GM13976 (cell line): Measurements from ENCODE around the gene RABGGTA.
"Not testable (repeated sequence)": the region's sequence is repeated elsewhere in the genome, so short reads cannot be mapped to it uniquely, and the experiment has no call there.

Source experiments
- DNase-seq: peaks from one replicate; pipeline ENCODE4 v3.0.0; 2012; ENCODE audit warnings: low spot score
- in situ Hi-C: fragments of 300-500 bp; cut with MboI; formaldehyde crosslinking; loops from one replicate; pipeline ENCODE4 v1.12.0; 2022; ENCODE audit warnings: low sequenced_read_pairs, mixed read lengths, inconsistent platforms; ENCODE audit not compliant: unreplicated experiment
- TF ChIP-seq, protein P1 (sequence below): IDR thresholded peaks from 2 replicates; pipeline ENCODE4 v1.5.1; 2012; ENCODE audit warnings: borderline replicate concordance, mild to moderate bottlenecking; ENCODE audit not compliant: insufficient read depth; ENCODE audit errors: extremely low read depth, missing control alignments, control extremely low read depth

RABGGTA gene

DNA sequence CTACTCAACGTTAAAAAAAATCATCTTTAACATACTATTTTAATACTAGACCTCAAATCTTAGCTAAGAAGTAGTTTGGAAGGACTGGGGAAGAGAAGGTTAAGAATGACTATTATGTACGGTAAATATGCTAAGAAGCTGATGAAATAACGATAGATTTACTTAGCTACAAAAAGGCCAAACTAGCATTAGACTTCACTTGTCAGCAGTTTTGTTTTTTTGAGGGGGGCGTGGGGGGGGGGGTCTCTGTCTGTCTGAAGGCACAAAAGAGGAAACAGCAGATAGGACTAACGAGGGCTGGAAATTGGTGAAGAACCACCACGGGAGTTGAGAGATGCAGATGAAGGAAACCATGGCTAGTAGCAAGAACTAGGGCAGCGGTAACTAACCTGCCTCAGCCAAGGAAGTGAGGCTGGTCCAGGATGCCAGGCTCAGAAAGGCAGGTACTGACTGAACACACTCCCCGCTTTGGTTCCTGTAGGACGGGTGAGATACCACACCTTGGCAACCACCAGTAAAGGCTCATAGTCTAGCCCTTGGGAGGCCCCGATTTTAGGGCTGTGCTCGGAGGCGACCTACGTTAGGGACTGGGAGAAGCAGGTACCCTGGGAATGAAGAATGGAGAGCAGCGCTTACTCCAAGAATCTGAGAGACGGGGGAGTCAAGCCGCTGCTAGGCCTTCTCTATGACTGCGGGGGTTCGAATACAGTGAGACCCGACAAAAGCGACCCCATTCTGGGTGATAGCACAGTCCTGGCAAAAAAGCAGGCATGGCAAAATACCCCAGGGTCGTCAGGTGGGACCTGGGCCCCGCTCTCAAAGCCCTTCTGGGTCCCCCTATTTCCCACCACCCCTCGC is 39.9 kb downstream of the RABGGTA start:
- DNase-seq = no peak
- in situ Hi-C loops = no loop called here
- TF ChIP-seq, protein P1, sequence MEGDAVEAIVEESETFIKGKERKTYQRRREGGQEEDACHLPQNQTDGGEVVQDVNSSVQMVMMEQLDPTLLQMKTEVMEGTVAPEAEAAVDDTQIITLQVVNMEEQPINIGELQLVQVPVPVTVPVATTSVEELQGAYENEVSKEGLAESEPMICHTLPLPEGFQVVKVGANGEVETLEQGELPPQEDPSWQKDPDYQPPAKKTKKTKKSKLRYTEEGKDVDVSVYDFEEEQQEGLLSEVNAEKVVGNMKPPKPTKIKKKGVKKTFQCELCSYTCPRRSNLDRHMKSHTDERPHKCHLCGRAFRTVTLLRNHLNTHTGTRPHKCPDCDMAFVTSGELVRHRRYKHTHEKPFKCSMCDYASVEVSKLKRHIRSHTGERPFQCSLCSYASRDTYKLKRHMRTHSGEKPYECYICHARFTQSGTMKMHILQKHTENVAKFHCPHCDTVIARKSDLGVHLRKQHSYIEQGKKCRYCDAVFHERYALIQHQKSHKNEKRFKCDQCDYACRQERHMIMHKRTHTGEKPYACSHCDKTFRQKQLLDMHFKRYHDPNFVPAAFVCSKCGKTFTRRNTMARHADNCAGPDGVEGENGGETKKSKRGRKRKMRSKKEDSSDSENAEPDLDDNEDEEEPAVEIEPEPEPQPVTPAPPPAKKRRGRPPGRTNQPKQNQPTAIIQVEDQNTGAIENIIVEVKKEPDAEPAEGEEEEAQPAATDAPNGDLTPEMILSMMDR = no peak

DNA sequence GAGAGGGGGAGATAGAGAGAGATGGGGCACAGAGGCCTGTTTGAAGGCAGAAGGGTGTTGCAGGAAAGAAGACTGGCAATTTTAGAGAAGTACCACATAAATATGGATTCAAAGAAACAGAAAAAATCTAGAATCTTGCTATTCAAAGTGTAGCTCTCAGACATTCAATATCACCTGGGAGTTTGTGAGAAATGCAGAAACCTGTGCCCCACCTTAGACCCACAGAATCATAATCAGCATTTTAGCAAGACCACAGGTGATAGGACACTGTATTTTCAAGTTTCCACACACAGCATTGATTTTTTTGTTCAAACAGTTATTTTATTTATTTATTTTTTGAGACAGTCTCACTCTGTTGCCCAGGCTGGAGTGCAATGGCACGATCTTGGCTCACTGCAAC is 42.5 kb downstream of the RABGGTA start:
- in situ Hi-C loops = no loop called here
- no peak for DNase-seq
- TF ChIP-seq, protein P1 = no peak

DNA sequence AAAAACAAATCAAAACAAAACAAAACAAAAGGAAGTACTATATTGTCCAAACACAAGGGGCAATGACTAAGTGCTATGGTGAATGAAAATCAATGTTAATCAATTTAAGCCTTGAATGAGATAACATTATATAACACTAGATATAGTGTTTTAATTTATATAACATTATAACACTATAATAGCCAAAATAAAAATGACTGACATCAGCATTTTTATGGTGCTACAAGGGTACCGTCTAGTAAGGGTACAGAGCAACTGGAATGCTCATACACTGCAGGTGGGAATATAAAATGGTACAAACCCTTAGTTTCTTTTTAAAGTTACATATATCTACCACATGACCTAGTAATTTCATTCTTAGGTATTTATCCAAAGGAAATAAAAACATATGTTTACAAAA is 44.9 kb downstream of the RABGGTA start:
- in situ Hi-C loops = no loop called here
- DNase-seq = no peak
- TF ChIP-seq, protein P1 = no peak

DNA sequence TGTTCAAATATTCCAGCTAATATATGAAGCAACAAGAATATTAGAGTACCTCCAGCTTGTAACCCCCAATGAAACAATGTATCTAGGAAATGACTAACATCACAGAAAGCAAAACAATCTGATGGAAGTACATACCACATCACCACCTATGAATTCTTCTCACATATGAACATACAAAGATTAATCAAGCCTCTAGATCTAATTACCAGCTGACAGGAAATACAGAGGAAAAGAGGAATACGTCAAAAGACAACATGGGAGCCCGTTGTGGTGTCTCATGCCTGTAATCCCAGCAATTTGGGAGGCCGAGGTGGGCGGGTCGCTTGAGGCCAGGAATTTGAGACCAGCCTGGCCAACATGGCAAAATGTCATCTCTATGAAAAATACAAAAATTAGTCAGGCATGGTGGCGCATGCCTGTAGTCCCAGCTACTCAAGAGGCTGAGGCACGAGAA is 46.8 kb downstream of the RABGGTA start:
- no peak for DNase-seq
- in situ Hi-C loops = no loop called here
- TF ChIP-seq, protein P1 = no peak

DNA sequence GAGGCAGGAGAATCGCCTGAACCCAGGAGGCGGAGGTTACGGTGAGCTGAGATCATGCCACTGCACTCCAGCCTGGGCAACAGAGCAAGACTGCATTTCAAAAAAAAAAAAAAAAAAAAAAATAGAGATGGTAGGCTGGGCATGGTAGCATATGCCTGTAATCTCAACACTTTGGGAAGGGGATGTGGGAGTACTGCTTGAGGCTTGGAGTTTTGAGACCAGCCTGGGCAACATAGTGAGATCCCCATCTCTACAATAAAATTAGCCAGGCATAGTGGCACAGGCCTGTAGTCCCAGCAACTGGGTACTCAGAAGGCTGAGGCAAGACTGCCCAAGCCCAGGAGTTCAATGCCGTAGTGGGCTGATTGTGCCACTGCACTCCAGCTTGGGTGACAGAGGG is 48.4 kb downstream of the RABGGTA start:
- in situ Hi-C loops, DNase-seq: not testable (repeated sequence)

DNA sequence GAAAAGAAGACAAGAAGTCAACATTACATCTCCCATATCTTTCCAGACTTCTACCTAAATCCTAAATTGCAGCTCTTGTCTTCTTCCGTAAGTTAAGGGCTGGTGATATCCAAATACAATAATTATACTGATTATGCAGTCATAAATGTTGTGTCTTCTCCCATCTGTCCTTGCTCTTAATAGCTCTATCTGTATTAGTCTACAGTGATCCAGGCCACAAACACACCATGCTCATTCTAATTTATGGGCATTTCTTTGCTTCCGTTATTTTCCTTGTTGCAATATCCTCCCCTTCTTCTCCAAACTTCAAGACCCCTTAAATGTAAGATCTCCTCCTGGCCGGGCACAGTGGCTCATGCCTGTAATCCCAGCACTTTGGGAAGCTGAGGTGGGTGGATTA is 51.9 kb downstream of the RABGGTA start:
- in situ Hi-C loops = no loop called here
- TF ChIP-seq, protein P1 = no peak
- DNase-seq = no peak

DNA sequence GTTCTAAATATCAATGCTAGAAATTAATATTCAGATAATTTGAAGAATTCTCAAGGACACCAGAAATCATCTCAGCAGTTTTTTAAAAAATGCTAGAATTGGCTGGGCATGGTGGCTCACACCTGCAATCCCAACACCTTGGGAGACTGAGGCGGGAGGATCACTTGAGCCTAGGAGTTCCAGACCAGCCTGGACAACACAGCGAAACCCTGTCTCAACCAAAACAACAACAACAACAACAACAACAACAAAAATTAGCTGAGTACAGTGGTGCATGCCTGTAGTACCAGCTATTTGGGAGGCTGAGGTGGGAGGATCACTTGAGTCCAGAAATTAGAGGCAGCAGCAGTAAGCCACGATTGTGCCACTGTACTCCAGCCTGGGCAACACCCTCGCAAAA is 52.3 kb downstream of the RABGGTA start:
- DNase-seq = no peak
- in situ Hi-C loops = no loop called here
- TF ChIP-seq, protein P1 = no peak

DNA sequence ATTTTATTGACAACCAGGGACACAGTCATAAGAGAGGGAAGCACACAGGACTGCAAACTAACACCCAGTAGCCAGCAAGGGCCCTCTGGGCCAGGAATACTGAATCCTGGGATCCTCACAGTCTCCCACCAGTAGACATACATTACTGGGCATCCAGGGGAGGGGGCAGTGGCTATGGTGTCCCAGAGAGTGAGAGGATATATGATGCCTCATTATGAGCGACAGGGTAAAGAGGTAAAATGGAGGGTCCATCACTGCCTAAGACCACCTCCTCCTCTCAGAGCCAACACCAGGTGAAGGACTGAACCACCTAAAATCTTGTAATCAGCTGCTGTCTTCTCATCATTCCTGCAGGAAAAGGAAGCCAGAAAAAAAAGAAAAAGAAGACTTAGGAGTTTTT is 54.5 kb downstream of the RABGGTA start:
- DNase-seq, in situ Hi-C loops: not testable (repeated sequence)
